Skeletal muscle satellite cell (primary cell): ENCODE measurements around the gene MOCS3.

Experiments used
- H3K27me3 ChIP-seq: 2 replicates; pipeline ENCODE4 v1.7.0; 2013; ENCODE audit warnings: low read length; ENCODE audit not compliant: control insufficient read depth, insufficient read depth
- H3K36me3 ChIP-seq: 2 replicates; pipeline ENCODE4 v1.7.0; 2013; ENCODE audit warnings: mild to moderate bottlenecking, control low read depth, low read length; ENCODE audit not compliant: insufficient read depth
- H3K4me1 ChIP-seq: 2 replicates; pipeline ENCODE4 v1.7.0; 2013; ENCODE audit warnings: low read length; ENCODE audit not compliant: control insufficient read depth, insufficient read depth
- H3K4me2 ChIP-seq: 2 replicates; pipeline ENCODE4 v1.7.0; 2013; ENCODE audit warnings: mild to moderate bottlenecking, low read length
- H3K4me3 ChIP-seq: 2 replicates; pipeline ENCODE4 v1.7.0; 2013; ENCODE audit warnings: low read length
- H3K9ac ChIP-seq: 2 replicates; pipeline ENCODE4 v1.7.0; 2013; ENCODE audit warnings: mild to moderate bottlenecking, low read depth, low read length, moderate library complexity
- H3K9me3 ChIP-seq: replicated peaks from 2 replicates; pipeline ENCODE4 v1.7.0; 2013; ENCODE audit warnings: mild to moderate bottlenecking, control low read depth, low read length

Gene MOCS3

DNA sequence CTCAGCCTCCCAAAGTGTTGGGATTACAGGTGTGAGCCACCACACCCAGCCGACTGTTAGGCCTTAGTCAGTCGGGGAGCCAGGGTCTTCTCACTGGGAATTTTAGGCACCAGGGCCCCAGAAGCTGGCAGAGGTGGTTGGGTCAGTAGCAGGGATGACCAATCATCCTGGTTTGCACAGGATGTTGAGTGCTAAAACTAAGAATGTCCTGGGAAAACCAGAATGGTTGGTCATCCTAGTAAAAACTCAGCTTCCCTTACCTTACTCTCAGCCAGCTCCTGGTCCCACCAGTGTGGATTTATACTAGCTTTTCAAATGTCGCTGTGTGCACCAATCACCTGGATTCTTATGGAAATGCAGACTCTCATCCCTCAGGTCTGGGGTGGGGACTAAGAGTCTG, 32.5 kb downstream of the MOCS3 start:
- H3K4me2 ChIP-seq: no peak overlapping the region
- peaks cover 15% of the 10 kb centered on the region for H3K27me3 ChIP-seq
- H3K4me1 ChIP-seq: peaks cover 3% of the 10 kb centered on the region
- no peak overlapping the region for H3K4me3 ChIP-seq
- no peaks in the 10 kb centered on the region for H3K36me3 ChIP-seq
- no peak overlapping the region for H3K9ac ChIP-seq
- H3K9me3 ChIP-seq: no peaks in the 10 kb centered on the region

DNA sequence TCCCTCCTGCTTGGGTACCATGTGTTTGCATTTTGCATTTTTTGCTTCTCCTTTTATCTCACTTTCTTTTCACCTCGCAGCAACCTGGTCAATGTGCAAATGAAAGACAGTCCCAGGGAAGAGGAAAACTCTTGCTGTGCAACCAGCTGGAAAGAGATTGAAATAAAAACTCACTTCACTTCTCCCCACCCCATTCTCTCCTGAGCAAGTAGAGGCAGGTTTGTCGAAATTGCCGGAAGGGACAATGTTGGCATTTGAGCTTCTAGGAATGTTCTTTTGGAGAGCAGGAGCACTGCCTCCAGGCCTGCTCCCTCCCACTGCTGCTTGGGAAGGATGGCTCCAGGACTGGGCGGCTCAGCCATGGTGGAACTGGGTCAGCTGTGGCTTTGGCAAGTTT, 33.7 kb downstream of the MOCS3 start:
- peaks cover 3% of the 10 kb centered on the region for H3K4me1 ChIP-seq
- H3K9me3 ChIP-seq: no peaks in the 10 kb centered on the region
- peaks cover 25% of the 10 kb centered on the region for H3K27me3 ChIP-seq
- no peak overlapping the region for H3K4me2 ChIP-seq
- H3K36me3 ChIP-seq: no peaks in the 10 kb centered on the region
- no peak overlapping the region for H3K9ac ChIP-seq
- H3K4me3 ChIP-seq: no peak overlapping the region

DNA sequence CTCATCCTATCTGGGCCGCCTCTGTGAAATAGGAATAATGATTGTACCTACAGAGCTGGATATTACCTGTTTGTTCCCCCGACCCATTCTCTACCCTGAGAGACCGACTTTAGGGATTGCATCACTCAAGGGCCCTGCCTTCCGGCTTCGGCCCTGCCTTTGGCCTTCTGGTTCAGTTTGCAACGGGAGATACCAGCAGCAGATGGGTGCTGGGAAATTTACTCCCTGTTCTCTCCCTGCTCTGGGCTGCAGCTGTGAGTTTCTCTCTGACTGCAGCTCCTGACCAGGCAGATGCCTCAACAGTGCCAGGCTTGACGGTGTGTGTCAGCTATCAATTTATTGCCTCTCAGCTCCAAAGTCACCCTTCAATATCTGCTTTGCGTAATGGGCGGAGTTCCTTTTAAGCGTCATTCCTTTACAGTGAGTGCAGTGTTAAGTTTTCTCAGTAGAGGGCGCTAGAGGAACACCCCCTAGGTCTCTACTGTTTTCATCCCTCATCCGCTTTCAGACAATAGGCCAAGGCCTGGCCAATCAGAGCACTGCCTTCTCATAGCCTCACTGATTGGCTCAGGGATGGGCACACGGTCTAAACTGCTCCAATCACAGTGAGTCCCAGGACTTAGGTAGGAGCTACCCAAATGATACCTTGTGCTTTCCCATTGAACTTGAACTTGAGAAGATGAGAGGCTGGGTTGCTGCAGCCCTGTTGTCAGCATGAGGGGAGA, 34.3 kb downstream of the MOCS3 start:
- no peak overlapping the region for H3K9ac ChIP-seq
- H3K9me3 ChIP-seq: no peaks in the 10 kb centered on the region
- no peak overlapping the region for H3K4me3 ChIP-seq
- H3K27me3 ChIP-seq: peaks cover 30% of the 10 kb centered on the region
- H3K36me3 ChIP-seq: no peaks in the 10 kb centered on the region
- H3K4me2 ChIP-seq: no peak overlapping the region
- H3K4me1 ChIP-seq: peaks cover 3% of the 10 kb centered on the region

DNA sequence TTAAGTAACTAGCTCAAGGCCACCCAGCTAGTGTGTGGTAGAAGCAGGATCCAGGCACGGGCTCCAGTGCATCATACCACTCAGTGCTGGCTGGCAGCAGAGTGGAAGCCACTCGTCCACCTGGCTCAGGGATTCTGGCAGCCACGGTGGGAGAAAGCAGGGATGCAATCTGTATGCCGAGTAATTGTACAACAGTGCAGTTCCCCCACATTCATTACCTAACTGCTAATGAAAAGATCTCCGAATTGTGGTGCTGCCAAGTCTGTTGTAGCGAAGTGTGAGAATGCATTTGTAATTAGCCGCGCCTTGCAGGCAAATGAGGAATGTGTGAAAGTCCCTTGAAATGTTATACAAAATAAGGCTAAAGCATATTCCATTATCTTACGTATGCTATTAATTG, 35.3 kb downstream of the MOCS3 start:
- H3K9ac ChIP-seq: no peak overlapping the region
- H3K27me3 ChIP-seq: peaks cover 37% of the 10 kb centered on the region
- no peak overlapping the region for H3K4me3 ChIP-seq
- H3K36me3 ChIP-seq: no peaks in the 10 kb centered on the region
- H3K4me2 ChIP-seq: no peak overlapping the region
- H3K4me1 ChIP-seq: peaks cover 3% of the 10 kb centered on the region
- no peaks in the 10 kb centered on the region for H3K9me3 ChIP-seq

GRCh38 chr20:50995506-50995905, 36.9 kb downstream of the MOCS3 start:
- peaks cover 39% of the 10 kb centered on the region for H3K27me3 ChIP-seq
- no peak overlapping the region for H3K4me2 ChIP-seq
- H3K9me3 ChIP-seq: no peaks in the 10 kb centered on the region
- peaks cover 3% of the 10 kb centered on the region for H3K4me1 ChIP-seq
- H3K36me3 ChIP-seq: no peaks in the 10 kb centered on the region
- no peak overlapping the region for H3K4me3 ChIP-seq
- H3K9ac ChIP-seq: no peak overlapping the region

GRCh38 chr20:50996901-50997865, 38.6 kb downstream of the MOCS3 start:
- Histone ChIP-seq H3K36me3 (no peaks in the 10 kb centered on the region), H3K9me3 (no peaks in the 10 kb centered on the region), H3K4me1 (no peaks in the 10 kb centered on the region), H3K9ac (no peak overlapping the region), H3K27me3 (peaks cover 44% of the 10 kb centered on the region), H3K4me3 (no peak overlapping the region), H3K4me2 (no peak overlapping the region)

DNA sequence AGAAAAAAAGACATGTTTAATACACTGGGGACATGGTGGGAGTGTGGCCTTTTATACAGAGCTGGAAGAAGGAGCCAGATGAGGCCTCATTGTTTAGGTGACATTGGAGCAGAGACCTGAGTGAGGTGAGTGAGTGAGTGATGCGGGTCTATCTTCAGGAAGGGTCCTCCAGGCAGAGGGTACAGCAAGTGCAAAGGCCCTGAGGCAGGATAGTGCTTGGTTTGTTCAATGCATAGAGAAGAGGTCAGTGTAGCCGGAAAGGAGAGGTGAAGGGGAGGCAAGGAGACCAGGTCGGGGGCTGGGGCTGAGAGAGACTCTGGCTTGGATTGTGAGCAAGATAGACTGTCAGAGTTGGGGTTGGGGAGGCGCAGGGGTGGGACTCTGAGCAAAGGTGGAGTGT, 40.7 kb downstream of the MOCS3 start:
- H3K9me3 ChIP-seq: no peaks in the 10 kb centered on the region
- no peak overlapping the region for H3K9ac ChIP-seq
- H3K4me1 ChIP-seq: no peaks in the 10 kb centered on the region
- H3K27me3 ChIP-seq: peaks cover 36% of the 10 kb centered on the region
- no peak overlapping the region for H3K4me2 ChIP-seq
- H3K4me3 ChIP-seq: no peak overlapping the region
- no peaks in the 10 kb centered on the region for H3K36me3 ChIP-seq

GRCh38 chr20:51001430-51002265, 43.0 kb downstream of the MOCS3 start:
- Histone ChIP-seq H3K4me1 (no peaks in the 10 kb centered on the region), H3K9me3 (no peaks in the 10 kb centered on the region), H3K4me3 (no peak overlapping the region), H3K36me3 (no peaks in the 10 kb centered on the region), H3K9ac (no peak overlapping the region), H3K4me2 (no peak overlapping the region), H3K27me3 (peaks cover 28% of the 10 kb centered on the region)

DNA sequence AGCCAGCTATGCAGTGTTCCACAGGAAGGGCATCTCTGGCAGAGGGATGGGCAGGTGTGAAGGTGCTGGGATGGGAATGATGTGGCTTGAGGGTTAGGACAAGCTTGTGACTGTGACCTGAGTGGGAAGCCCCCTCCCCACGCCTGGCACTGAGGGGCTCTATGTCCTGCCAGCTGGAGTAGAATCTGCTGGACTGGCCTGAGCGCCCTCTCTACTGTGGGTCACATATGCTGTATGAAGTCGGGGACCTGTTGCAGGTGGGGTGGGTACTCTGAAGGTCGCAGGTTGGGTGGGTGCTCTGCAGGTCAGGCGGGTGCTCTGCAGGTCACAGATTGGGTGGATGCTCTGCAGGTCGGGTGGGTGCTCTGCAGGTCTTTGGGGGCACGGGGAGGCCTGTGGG, 44.0 kb downstream of the MOCS3 start:
- no peaks in the 10 kb centered on the region for H3K36me3 ChIP-seq
- peaks cover 20% of the 10 kb centered on the region for H3K27me3 ChIP-seq
- no peaks in the 10 kb centered on the region for H3K4me1 ChIP-seq
- H3K9ac ChIP-seq: no peak overlapping the region
- no peak overlapping the region for H3K4me2 ChIP-seq
- H3K9me3 ChIP-seq: no peaks in the 10 kb centered on the region
- no peak overlapping the region for H3K4me3 ChIP-seq

DNA sequence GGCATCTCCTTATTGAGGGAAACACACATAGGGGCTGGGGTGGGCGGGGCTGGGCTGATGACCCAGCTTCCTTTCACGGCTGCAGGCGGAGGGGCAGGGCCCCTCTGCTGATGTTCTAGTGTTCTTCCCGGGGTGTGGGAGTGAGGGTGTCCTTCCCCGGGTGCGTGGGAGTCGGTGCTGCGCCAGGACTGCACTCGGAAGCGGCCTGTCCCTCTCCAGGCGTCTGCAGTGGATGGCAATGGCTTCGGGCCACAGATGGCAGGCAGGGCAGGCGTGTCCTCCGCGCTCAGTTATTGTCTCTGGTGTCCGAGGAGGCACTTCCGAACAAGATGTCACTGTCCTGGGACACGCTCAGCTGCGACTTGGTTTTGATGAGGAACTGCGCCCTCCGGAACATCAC, 45.1 kb downstream of the MOCS3 start:
- Histone ChIP-seq H3K4me1 (no peaks in the 10 kb centered on the region), H3K36me3 (no peaks in the 10 kb centered on the region), H3K4me3 (no peak overlapping the region), H3K4me2 (no peak overlapping the region), H3K9ac (no peak overlapping the region), H3K27me3 (peaks cover 13% of the 10 kb centered on the region), H3K9me3 (no peaks in the 10 kb centered on the region)

DNA sequence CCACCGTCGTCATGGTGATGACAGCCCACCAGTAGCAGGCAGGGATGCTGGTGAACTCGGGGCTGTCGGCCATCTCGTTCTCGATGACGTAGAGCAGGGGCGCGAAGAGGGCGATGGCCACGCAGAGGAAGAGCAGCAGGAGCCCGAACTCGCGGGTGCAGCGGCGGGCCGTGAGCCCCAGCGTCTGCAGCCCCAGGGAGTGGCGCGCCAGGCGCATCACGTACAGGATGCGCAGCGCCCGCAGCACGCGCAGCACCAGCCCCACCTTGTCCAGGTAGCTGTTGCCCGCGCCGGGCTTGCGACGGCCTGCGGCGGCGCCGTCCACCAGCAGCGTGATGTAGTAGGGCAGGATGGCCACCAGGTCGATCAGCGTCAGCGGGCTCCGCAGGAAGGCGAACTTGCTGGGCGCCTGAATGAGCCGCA, 45.7 kb downstream of the MOCS3 start:
- H3K9ac ChIP-seq: no peak overlapping the region
- H3K36me3 ChIP-seq: no peaks in the 10 kb centered on the region
- peaks cover 9% of the 10 kb centered on the region for H3K27me3 ChIP-seq
- no peaks in the 10 kb centered on the region for H3K9me3 ChIP-seq
- H3K4me3 ChIP-seq: no peak overlapping the region
- no peak overlapping the region for H3K4me2 ChIP-seq
- H3K4me1 ChIP-seq: no peaks in the 10 kb centered on the region
